ENCODE data around the gene DIDO1. TPM values are rescaled to one million over a fixed set of nuclear protein-coding genes. Genes with fewer than 3 reads are reported as not detected.

DIDO1 gene
- total RNA-seq, 1 donor from 2014 or later: 89.1 TPM

GRCh38 chr20:62958388-62959100 is 32.2 kb upstream of the DIDO1 start:
- Mint-ChIP-seq H3K27ac (no peak overlapping the region), H3K27me3 (no peaks in the 10 kb centered on the region), H3K9me3 (no peaks in the 10 kb centered on the region), H3K4me1 (peaks cover 31% of the 10 kb centered on the region), H3K4me3 (no peak overlapping the region), H3K36me3 (ENCODE audit: low read depth) (peaks cover 32% of the 10 kb centered on the region)
- intact Hi-C loops (cut with micrococcal nuclease): loop anchor here (10.0 kb wide), 1 partner anchor 56 kb away; no protein-coding TSS in a partner anchor
- ChIA-PET CTCF (interaction anchor here (2.0 kb wide), 1 partner anchor 14 kb away, joined by 5 read pairs; no protein-coding TSS in a partner anchor), POLR2A (interaction anchor here (0.9 kb wide), 1 partner anchor 14 kb away, joined by 9 read pairs; no protein-coding TSS in a partner anchor)
- TF ChIP-seq CTCF (IDR thresholded peaks at IDR 0.05): no peak
- DNase-seq: no peak
- no peak for ATAC-seq (ENCODE audit: low read depth)

- Mint-ChIP-seq H3K4me1 (peaks cover 39% of the 10 kb centered on the region), H3K36me3 (ENCODE audit: low read depth) (peaks cover 22% of the 10 kb centered on the region), H3K27ac (no peak overlapping the region), H3K27me3 (no peaks in the 10 kb centered on the region), H3K9me3 (no peaks in the 10 kb centered on the region), H3K4me3 (no peak overlapping the region)
- no peak for ATAC-seq (ENCODE audit: low read depth)
- no peak for DNase-seq
- ChIA-PET CTCF (interaction anchor here (0.7 to 1.5 kb wide), 2 partner anchors 15 to 40 kb away, joined by 3 read pairs; no protein-coding TSS in a partner anchor), POLR2A (no interaction called here)
- intact Hi-C loops (cut with micrococcal nuclease): loop anchor here (10.0 kb wide), 1 partner anchor 57 kb away; no protein-coding TSS in a partner anchor
- TF ChIP-seq CTCF (IDR thresholded peaks at IDR 0.05): no peak
Observed at GRCh38 chr20:62957136-62958117, 31.1 kb upstream of the DIDO1 start.

- H3K9me3 Mint-ChIP-seq: no peaks in the 10 kb centered on the region
- H3K36me3 Mint-ChIP-seq (ENCODE audit: low read depth): peaks cover 19% of the 10 kb centered on the region
- ATAC-seq (ENCODE audit: low read depth): no peak
- DNase-seq: no peak
- H3K27ac Mint-ChIP-seq: no peak overlapping the region
- no peaks in the 10 kb centered on the region for H3K27me3 Mint-ChIP-seq
- ChIA-PET POLR2A (no interaction called here), CTCF (interaction anchor here (1.5 kb wide), 1 partner anchor 16 kb away, joined by 3 read pairs; no protein-coding TSS in a partner anchor)
- peaks cover 44% of the 10 kb centered on the region for H3K4me1 Mint-ChIP-seq
- H3K4me3 Mint-ChIP-seq: no peak overlapping the region
- no peak for TF ChIP-seq CTCF (IDR thresholded peaks at IDR 0.05)
- intact Hi-C loops (cut with micrococcal nuclease): loop anchor here (10.0 kb wide), 1 partner anchor 58 kb away; no protein-coding TSS in a partner anchor
Observed at GRCh38 chr20:62956387-62957135, 30.3 kb upstream of the DIDO1 start.

GRCh38 chr20:62955519-62956386 is 29.4 kb upstream of the DIDO1 start:
- peaks cover 19% of the 10 kb centered on the region for H3K36me3 Mint-ChIP-seq (ENCODE audit: low read depth)
- H3K4me1 Mint-ChIP-seq: peaks cover 47% of the 10 kb centered on the region
- H3K4me3 Mint-ChIP-seq: no peak overlapping the region
- no peak overlapping the region for H3K27ac Mint-ChIP-seq
- H3K9me3 Mint-ChIP-seq: no peaks in the 10 kb centered on the region
- intact Hi-C loops (cut with micrococcal nuclease): loop anchor here (10.0 kb wide), 1 partner anchor 59 kb away; no protein-coding TSS in a partner anchor
- ChIA-PET POLR2A (interaction anchor here (2.7 to 3.3 kb wide), 2 partner anchors 14 to 29 kb away, joined by 13 to 44 read pairs; partner anchors contain the start of gene DIDO1), CTCF (interaction anchor here (2.8 kb wide), 1 partner anchor 17 kb away, joined by 14 read pairs; no protein-coding TSS in a partner anchor)
- no peak for TF ChIP-seq CTCF (IDR thresholded peaks at IDR 0.05)
- ATAC-seq (ENCODE audit: low read depth) (no peak), DNase-seq (no peak)
- no peaks in the 10 kb centered on the region for H3K27me3 Mint-ChIP-seq

Data from activated B cell treated with CpG ODN at 0.5 μM for 24 hours (primary cell).